Stimulated activated CD8-positive, alpha-beta memory T cell treated with anti-CD3 and anti-CD28 coated beads, Interleukin-4, amount 100 ng/mL, for 48 hours (primary cell): ENCODE results near the gene BICDL2.

Experiments
- DNase-seq: peaks from one replicate; pipeline ENCODE4 v3.0.0-alpha.2; 2020

The BICDL2 gene

DNA sequence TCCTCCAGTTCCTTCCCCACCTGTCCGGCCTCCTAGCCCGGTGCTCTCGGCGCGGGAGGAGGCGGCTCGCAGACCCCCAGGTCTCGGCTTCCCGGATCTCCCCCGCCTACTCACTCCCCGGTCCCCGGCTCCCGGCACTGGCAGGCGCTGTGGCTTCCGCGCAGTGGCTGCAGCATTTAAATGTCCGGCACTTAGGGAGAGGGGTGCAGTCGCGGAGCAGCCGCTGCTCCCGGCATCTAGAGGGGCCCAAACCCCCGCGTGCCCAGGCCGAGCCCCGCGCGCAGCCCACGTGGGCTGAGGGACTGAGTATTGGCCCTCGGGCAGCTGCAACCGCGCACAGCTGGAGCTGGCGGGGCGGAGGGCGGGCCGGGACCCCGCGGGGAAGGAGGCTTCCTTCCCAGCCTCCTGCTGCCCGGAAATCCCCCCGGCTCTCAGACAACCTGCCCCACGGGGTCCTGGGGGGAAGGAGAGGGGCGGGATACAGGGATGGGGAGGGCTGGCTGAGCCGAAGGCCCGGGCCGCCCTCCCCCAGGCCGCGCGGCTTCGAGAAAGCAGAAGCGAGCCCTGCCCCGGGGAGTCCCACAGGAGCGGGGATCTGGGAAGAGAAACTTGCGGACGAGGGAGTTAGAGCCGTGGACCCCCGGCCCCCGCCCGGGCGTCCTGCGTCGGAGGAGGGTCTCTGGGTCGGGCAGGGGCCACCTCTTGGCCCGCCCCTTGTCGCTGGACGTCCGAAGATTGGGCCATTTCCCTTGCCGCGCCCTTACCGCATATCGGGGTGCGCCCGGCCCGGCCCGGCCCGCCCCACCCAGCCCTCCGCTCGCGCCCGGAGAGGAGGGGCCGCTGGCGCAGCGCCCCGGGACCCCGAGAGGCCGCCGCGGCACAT lies 9.3 kb upstream of the BICDL2 start, which contains the start of gene MMP25:
MMP25 (plus strand) TSS at position 804 of the 883 bp plus-strand sequence. CDS start 357 bp downstream, outside the sequence.
- DNase-seq = no peak

DNA sequence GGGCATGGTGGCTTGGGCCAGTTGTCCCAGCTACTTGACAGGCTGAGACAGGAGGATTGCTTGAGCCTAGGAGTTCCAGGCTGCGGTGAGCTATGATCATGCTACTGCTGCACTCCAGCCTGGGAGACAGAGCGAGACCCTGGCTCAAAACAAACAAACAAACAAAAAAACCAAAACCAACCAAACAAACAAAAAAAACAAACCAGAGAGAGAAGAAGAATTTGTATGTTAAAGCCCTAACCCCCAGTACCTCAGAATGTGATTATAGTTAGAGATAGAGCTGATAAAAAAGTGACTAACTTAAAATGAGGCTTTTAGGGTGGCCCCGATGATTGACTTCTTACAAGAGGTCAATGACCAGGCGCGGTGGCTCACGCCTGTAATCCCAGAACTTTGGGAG lies 8.0 kb upstream of the BICDL2 start:
- no peak for DNase-seq

DNA sequence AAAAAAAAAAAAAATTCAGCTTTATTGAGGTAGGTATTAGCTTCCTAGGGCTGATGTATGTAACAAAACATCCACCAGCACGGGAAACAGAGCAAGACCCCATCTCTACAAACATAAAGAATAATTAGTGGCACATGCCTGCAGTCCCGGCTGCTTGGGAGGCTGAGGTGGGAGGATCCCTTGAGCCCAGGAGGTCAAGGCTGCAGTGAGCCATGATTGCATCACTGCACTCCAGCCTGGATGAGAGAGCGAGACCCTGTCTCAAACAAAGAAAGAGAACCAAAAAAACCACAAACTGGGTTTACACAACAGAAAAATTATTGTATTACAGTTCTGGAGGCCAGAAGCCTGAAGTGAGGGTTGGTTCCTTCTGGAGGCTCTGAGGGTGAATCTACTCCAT lies 5.6 kb upstream of the BICDL2 start:
- no peak for DNase-seq

DNA sequence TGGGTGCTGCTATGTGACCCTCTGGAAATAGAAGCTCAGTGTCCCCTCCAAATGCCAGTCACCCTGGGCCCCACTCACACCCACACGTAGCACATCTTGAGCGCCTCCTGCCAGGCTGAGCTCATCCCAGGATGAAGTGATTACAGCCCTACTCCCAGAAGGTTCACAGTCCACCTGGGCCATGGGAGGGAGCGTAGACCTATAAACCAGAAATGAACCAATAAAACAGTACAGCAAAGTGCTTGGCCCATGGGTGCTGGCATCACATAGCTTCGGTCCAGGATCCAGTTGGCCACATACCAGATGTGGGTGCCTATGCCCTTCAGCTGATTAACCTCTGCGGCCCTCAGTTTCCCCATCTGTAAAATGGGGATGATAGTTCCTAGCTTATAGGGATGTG lies 2.2 kb upstream of the BICDL2 start:
- DNase-seq = no peak

DNA sequence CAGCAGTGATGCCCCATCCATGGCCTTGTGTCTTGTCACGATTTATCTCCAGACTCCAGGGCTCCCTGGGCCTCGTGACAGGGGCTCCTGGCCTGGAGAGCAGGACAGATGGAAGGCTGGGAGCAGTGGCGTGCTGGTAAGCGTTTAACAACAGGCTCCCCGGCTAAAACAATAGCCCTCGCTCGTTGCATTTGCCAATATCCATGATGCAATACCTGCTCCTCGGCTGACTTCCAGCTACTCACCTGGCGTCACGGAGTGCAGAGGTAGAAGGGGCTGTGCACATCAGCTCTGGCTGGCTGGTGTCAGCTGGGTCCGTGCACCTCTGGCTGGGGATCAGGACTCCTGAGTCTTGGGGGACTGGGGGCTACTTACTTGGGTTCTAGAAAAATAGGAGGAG lies 1.5 kb upstream of the BICDL2 start:
- no peak for DNase-seq

DNA sequence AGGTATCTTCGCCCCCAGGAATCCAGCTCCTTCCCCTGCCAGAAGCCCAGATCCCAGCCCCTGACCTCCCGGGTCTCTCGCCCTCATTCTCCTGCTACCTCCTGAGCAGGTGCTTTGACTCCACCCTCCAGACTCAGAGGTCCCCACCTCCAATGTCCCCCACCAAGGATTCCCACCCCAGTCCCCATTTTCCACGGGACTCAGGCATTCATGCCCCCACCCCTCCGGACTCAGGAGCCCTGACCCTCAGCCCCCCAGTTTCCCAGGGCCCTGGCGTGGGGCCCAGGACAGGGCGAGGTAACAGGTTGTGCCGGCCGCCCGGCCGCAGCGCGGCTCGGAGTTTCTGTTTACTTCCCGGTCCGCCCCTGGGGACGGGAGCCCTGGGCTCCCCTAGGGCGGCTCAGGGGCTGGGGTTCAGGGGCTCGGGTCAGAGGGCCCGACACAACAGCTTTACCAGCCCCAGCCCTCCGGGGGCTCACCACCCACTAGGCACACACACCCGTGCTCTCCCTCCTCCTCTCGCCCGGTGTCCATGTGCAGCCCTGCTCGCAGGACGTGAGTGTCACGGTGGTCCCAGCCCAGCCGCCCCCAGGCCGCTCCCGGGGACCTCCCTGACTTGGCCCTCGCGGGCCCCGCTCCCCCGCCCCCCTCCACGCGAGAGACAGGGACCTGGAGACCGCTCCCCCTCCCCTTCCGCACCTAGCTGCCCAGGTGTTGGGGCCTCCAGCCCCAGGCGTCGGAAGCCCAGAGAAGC lies 595 bp downstream of the BICDL2 start:
- no peak for DNase-seq

DNA sequence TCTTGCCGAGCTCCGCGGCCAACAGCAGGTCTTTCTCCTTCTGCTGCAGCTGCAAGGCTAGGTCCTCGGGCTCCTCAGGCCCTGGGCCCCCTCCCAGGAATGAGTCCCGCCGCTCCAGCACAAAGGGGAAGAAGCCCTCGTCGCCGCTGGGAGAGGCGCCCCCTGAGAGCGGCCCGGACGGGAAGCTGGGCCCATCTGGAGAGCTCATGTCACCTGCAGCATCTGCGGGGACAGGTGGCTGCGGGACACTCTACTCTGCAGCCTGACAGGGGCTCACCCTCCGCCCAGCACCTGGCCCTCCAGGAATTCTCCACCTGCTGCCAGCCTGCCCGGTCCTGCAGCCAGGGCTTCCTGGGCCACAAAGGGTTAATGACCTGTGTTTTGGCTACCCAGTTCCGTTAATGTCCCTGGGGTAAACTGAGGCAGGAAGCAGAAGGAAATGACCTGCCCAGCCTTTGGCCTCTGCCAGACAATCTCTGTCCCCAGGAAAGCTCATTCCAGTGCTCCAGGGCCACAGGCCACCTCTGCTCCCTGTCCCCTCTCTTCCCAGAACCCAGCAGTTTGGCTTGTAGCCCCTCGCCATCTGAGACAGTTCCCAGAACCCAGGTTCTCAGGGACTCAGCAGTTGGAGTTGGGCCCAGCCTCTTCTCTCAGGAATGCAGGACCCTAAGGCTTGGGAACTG lies 1.3 kb downstream of the BICDL2 start:
- no peak for DNase-seq

DNA sequence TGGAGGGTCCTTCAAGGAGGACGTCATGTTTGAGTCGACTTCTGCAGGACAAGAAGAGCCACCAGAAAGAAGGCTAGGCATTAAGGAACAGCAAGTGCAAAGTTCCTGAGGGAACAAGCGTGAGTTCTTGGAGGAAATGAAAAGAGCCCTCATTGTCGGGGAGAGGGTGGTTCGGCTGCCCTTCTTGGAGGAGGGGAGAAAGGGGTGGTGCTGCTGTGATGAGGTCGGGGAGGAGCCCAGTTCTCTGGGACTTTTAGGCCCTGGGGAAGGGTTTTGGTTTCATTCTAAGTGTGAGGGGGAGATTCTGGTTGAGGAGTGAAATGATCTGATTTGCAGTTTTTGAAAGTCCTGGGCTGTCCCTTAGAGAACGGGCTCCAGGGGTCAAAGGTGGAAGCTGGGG lies 4.1 kb downstream of the BICDL2 start:
- DNase-seq = no peak

DNA sequence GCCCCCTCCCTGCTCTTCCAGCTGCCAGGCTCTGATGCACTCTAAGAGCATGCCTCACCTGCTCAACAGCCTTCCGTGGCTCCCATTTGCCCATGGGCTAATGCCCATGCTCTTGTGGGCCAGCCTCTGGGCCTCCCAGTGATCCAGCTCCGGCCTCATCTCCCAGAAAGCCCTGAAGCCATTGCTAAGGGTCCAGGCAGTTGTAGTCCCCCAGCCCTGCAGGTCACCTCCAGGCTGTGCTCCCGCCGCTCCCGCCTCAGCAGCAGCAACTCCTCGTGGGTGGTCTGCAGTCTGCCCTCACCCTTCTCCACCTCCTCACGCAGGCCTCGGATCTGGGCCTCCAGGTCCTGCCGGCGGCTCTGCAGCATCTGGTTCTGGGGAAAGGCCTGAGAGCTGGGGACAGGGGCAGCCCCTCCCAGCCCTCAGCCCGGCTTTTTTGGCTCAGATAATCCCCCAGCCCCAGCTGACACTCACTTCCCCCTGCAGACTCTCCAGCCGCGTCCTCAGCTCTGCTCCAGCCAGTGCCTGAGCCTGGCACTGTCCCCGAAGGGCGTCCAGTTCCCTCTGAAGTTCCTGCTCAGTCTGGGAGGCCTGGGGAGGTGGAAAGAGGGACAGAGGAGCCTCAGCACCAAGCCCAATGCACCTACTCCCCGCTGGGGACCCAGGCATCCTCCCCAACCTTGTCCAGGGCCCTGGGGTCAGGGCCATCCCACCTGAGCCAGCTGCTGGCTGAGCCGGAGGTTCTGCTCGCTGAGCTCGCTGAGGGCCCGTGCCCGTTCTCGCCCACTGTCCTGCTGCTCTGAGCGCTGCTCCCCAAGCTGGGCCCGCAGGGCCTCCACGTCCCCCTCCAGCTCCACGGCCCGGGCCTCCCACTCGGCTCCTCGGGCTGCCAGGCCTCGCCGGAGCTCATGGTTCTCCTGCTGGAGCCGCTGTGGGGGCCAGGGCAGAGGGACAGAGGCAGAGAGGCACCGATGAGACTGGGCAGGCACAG lies 6.2 kb downstream of the BICDL2 start:
- no peak for DNase-seq

DNA sequence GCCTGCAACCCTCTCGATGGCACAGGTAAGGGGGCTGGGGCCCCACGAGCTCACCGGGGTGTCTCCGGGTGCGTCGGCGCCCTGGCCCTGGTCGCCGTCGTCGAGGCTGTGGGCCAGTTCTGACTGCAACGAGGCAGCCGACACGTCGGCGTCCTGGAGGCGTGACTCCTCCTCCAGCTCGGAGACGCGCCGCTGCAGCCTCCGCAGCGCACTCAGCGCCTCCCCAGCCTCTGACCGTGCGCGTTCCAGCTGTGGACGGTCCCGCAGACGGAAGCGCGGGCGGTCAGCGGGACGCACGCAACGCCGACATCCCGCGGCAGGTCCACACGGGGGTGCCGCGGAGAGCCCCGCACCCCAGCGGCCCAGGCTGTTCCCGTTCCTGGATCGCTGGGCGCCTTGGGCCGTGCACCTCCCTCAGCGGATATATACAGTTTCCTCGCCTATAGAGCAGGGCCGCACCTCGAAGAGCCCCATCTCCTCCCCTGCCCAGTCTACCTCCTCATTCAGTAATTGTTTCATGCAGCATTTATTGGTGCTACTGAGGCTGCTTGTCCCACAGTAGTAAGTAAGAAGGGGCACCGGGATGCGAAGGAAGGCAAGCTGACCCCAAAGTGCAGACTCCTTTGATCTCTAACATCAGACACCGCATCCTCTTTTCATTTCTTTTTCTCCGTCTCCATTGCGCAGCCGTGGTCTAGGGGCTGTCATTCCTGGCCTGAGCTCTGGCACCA lies 7.1 kb downstream of the BICDL2 start:
- DNase-seq = peak; percentile 64

DNA sequence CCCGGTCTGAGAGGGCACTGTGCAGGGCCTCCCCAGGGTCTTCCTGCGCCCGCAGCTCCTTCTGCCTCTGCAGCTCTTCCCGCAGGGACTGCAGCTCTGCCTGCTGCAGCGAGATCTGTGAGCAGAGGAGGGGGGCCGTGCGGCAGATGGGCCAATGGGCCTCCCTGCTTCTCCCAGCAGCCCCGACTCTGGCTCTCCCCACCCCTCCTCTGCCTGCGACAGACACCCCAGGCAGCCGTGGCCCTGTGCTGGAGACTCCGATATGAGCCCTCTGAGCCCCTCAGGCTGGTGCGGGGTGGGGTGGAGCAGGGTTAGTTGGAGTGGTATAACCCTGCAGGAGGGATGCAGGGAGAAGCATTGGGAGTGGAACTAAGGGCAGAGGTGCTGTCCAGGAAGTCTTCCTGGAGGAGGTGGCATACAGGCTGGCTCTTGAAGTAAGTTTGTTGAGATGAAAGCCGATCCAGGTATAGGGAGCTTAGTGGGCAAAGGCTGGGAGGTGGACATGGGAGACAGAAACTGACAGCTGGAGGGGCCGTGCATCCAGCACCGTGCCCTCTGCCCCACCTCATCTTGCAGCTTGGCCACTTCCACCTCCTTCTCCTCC lies 7.9 kb downstream of the BICDL2 start:
- no peak for DNase-seq

DNA sequence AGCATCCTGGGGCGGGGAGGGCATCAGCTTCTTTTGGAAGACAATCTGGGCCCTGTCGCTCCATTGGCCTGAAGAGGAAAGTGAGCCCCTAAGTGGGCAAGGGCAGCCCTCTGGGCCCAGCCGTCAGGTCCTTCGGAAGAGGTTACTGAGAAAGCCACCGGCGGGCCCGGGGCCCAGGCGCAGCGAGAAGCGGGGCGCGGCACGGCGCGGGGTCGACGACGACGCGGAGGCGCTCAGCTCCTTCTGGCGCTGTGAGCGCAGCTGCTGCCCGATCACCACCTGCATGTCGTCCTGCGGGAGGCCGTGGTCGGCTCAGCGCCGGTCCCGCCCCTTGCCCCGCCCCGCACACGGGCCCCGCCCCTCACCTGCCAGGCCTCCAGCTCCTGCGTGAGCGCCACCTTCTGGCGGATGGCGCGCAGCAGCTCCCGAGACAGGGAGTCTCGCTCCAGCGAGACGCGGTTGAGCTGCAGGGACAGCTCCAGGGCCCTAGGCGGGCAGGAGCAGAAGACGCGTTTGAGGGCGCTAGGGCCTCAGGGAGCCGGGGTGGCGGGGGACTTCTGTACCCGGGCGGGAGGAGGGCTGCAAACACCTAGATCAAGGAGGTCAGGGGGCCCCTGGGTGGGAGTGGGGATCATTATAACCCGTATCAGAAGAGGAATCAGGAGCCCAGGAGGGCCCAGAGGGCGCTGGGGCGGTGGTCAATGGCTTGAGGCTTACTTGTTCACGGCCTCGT lies 8.6 kb downstream of the BICDL2 start:
- peak; percentile 94 for DNase-seq

DNA sequence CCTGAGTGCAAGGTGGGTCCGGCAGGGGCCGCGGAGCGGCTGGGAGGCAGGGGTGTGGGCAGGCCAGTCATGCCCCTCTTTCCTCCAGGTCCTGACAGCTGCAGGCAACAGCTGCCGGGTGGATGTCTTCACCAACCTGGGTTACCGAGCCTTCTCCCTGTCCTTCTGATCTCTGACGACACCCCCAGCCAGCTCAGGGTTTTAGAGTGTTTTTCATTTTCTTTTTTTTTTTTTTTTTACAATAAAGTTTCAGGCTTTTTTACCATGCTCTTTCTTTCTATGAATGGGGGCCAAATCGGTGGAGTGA lies 9.3 kb downstream of the BICDL2 start:
- no peak for DNase-seq

DNA sequence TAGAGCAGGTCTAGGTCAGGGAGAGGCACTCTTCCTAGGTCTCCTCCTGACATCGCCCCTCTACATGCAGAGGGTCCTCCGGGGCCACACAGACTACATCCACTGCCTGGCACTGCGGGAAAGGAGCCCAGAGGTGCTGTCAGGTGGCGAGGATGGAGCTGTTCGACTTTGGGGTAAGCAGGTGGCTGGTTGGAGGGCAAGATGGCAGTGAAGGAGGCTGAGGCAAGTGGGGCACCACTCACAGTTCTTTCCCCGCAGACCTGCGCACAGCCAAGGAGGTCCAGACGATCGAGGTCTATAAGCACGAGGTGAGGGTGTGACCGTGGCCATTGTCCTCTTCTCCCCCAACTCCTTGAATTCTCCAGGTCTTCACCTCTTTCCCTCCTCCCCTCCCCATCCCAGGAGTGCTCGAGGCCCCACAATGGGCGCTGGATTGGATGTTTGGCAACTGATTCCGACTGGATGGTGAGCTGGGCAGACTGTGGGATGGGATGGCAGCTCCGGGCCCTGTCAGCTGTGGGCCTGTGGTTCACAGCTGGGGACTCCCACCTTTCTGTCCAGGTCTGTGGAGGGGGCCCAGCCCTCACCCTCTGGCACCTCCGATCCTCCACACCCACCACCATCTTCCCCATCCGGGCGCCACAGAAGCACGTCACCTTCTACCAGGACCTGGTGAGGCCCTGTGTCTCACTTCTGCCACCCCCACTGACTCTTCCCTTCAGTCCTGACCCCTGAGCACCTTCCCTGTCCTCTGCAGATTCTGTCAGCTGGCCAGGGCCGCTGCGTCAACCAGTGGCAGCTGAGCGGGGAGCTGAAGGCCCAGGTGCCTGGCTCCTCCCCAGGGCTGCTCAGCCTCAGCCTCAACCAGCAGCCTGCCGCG lies 9.9 kb downstream of the BICDL2 start:
- DNase-seq = no peak

DNA sequence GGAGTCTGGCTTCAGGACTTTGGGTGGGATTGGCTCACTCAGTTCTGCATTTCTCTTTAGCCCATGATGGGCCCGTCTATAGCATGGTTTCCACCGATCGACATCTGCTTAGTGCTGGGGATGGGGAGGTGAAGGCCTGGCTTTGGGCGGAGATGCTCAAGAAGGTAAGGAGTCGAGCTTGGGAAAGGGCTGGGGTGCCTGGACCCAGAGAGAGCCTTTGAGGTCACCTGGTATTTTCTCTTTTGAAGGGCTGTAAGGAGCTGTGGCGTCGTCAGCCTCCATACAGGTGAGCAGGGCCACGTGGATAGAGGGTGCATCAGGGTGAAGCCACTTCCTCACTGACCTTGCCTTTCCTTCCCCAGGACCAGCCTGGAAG lies 10.8 kb downstream of the BICDL2 start:
- no peak for DNase-seq

DNA sequence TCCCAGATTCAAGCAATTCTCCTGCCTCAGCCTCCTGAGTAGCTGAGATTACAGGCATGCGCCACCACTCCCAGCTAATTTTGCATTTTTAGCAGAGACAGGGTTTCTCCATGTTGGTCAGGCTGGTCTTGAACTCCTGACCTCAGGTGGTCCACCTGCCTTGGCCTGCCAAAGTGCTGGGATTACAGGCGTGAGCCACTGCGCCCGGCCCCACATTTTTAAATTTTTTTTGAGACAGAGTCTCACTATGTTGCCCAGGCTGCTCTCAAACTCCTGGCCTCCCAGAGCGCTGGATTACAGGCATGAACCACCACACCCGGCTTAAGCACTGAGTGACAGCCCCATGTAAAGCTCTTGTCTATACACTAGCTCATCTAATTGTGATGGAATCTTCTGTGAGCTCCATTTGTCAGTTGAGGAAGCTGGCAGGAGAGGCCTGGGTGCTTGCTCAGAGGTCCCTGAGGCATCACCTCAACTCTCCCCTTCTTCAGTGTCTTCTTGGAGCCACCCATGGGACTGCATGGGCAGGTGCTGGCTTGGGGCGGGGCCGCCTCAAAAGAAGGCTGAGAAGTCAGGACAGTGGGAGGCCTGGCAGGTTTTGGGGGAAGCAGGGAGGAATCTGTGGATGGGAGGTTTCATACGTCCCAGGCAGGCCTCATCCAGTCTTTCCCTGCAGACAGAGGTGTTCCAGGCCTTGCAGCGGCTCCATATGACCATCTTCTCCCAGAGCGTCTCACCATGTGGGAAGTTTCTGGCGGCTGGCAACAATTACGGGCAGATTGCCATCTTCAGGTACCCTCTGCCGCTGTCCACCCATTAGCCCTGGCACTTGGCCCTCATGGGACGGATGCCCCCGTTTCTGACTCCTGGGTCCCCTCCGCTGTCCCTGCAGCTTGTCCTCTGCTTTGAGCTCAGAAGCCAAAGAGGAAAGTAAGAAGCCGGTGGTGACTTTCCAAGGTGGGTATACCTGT lies 11.4 kb downstream of the BICDL2 start:
- no peak for DNase-seq

DNA sequence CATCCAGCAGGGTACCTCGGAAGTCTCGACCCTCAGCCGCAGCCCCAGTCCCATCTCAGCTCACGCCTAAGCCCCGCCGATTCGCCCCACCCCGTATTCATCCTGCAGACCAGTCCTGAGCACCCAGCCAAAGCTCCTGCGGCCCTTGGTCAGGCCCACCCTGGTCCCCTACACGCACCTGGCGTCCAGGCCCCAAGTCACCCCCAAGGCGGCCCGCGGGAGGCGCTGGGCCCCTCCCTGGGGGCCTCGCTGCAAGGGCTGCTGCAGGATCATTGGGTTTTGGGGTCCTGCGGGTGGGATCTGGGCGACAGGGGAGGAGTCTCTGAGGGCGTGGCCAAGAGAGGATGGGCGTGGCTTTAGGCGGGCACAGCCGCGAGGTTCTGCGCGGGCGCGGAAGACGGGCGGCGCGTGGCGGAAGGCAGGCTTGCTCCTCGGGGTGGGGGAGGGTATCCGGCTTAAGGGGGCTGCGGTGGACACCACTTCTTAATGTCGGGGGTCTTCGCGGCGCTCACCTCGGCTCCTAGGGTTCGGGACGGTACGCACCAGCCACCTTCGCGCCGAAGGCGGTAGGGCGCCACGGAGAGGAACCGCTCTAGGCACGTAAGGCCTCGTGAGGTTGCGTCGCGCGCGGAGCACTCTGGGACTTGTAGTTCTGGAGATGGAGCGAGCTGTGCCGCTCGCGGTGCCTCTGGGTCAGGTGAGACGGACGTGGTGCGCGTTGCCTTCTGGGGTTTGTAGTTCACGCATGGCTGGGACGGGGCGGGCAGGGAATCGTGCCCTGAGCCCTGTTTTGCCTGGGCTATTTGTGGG lies 12.9 kb downstream of the BICDL2 start, which contains the start of the genes HCFC1R1 and THOC6:
HCFC1R1 (minus strand) TSS at position 274 of the 810 bp plus-strand sequence; CDS start at position 273, 1 bp downstream.
THOC6 (plus strand) TSS at position 367 of the 810 bp plus-strand sequence; CDS start at position 659, 292 bp downstream.
- DNase-seq = peak; percentile 97
